NCI-H748 (cell line): ENCODE results near the gene EEF1E1.
A peak's percentile ranks its signal among the peaks of the same experiment; 100 is the strongest.

ENCODE experiments used
- DNase-seq: peaks from one replicate; lab custom pipeline; 2025; ENCODE audit not compliant: unreplicated experiment; lab: John Stamatoyannopoulos, UW

Gene EEF1E1

DNA sequence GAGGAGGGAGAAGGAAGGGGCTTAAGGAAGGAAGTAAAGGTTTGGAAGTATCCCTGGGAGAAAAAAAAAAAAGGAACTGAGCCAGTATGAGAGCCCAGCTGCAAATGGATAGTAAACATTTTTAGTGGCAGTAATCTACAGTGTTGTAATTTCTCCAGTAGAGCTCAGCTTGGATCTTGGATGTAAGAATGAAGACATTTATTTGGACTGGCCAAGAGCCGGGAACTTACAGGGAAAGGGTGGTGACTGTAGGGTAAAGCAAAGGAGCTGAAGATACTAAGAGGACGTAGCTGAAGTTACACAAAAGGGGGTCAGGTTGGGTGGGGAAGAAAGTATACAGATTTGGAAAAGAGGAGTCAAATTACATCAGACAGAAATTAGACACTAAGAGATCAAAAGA, 13.5 kb downstream of the EEF1E1 start:
- DNase-seq: no peak

DNA sequence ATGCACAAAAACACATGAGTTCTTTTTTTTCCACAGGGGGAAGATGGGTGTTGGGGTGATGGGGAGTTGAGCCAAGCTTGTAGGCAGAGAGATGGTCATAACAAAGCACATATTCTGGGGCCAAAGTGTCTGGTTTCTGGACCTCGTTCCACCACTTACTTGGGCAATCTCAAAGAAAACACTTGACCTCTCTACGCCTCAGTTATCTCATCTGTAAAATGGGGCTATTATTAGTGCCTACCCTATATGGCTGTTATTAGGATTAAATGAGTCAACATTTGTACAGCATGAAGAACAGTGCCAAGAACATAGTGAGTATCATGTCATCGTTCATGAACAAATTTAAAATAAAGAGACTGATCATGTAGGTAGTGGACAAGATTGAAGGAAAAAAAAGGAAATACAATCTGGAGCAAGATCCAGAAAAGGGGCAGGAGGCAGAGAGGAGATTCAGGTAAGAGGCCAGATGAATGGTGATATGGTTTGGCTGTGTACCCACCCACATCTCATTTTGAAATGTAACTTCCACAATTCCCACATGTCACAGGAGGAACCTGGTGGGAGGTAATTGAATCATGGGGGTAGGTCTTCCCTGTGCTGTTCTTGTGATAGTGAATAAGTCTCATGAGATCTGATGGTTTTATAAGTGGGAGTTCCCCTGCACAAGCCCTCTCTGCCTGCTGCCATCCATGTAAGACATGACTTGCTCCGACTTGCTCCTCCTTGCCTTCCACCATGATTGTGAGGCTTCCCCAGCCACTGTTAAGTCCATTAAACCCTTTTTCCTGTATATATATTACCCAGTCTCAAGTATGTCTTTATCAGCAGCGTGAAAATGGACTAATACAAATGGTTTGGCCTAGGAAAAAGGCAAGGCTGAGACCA, 14.2 kb downstream of the EEF1E1 start:
- no peak for DNase-seq

DNA sequence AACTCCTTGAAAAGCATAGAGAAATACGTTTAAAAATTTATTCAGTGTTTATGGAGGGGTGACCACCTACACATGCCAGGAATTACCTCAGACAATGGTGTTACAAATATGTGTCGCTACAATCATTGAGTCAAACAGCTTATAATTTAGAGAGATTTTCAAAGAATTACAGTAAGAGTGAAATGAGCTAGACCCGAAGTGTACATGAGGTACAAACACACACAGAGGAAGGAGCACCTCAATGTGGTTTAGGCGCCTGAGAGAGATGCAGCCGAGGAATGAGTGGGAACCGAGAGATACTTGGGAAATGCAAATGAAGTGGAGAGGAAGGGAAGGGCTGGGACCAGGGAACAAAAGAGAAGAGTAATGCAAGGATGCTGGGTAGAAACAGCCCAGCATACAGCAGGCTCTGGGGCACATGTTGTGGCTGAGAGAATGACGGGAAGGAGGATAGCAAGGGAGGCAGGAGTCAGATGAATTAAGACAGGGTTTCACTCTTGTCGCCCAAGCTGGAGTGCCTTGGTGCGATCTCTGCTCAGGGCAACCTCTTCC, 15.5 kb downstream of the EEF1E1 start:
- no peak for DNase-seq

DNA sequence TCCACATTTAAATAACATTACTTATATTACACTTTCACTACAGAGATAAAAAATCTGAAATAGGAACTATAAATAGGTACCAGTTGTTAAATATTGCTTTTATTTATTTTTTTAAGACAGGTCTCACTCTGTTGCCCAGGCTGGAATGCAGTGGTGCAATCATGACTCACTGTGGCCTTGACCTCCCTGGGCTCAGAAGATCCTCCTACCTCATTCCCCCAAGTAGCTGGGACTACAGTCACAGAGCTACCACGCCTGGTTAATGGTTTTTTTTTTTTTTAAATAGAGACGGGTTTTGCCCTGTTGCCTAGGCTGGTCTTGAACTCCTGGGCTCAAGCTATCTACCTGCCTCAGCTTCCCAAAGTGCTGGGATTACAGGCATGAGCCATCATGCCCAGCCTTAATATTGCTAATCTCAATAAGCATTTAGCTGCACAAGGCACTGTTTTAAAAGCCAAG, 17.3 kb downstream of the EEF1E1 start:
- DNase-seq: no peak

DNA sequence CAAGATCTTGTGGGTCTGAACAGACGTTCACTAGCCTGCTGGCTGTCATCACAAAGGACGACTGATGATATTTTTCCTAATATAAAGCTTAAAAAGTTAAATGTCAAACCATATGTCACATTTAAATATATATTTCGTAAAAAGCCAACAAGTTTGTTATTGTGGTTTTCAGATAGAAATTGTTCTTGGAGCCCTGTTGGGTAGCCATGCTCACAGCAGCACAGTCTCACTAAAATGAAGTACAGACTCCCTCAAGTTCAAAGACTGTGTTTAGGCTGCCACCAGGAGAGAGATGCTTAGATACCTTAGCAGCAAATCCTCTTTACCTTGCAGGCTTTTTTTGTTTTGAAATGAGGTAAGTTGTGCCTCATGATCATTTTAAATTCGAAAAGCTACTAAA, 17.8 kb downstream of the EEF1E1 start:
- no peak for DNase-seq

DNA sequence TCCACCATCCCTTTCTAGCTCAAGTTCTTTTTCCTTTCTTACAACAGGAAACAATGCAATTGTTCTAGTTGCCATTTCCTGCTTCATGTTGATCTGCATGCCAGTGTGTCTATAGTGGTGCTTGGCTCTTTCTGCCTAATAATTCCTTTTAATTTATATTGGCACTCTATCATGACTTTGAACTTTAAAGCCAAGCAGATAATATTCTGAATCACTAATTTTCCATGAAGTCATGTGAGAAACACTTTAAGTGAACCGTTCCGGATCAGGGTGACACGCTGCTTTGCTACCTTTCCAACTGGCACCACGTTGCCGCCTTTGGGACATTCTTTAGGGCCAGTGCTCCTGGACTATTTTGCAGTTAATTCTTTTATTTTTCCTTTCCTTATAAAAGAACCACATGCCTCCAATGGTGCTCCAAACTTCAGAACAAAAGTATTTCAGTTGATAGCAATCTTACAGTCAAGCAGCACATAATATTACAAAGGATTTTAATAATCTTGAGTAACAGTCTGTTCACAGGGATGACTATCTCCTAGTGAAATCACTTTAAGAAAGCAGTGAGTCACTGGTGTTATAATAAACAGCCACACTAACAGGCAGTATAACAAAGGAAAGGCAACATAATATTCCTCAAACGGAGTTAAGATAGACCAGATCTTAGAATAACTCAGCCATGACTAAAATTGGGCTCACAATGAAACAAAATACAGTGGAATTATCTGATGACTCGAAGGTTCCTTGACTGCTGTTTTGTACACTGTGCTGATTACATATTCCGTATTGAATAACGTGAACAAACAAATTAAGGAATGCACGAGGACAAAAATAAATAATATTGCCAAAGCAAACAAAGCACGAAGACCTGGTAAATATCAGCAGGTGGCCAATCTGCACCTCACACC, 19.1 kb downstream of the EEF1E1 start:
- DNase-seq: peak; percentile 21

DNA sequence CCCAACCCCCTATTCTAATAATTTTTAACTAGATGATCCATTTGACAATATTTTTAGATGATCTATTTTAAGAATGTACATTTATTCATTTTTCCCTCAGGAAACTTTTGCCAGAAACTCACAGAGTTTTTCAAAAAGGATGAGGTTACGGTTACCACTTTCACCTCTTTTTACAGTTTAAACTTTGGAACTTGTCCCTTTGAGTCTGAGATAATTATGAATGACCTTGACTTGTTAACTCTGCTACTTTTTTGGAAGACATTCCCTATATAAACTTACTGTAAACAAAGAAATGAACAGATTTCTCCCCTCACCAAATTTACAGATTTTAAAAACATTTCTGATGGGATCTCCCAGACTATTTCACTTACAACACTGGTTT, 19.8 kb downstream of the EEF1E1 start:
- DNase-seq: no peak

DNA sequence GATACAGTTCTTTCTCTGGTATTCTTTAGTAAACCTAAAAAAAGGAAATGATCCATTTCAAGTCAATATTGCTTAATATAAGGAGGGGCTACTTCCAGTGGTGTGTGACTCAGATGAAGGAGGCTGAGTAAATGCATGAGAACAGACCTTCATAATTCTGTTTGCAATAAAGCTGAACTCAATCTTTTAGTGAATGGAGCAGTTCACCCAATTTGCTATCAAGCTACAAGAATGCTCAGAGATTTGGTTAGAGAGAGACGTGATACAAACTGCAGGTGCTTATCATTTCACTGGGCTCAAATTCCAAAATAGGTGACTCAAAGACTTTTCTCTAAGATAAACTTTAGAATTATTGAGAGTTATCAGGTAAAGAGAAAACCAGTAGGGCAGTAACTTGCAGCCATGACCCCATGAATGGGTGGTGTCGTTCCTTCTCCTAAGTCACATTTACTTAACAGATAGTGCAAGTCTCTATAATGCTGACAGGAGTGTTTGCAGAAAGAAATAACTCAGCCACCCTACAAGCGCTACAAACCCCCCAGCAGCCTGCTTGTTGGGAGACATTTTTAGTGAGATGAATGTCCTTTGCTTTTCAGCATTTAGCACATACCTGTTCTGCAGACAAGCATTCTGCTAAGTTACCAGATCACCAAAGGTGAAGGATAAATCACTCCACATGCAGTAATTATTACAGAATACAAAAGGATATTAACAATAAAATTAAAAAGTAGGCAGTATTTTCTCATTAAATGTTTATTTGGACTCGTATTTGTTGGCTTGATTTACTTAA, 21.8 kb downstream of the EEF1E1 start:
- DNase-seq: no peak

DNA sequence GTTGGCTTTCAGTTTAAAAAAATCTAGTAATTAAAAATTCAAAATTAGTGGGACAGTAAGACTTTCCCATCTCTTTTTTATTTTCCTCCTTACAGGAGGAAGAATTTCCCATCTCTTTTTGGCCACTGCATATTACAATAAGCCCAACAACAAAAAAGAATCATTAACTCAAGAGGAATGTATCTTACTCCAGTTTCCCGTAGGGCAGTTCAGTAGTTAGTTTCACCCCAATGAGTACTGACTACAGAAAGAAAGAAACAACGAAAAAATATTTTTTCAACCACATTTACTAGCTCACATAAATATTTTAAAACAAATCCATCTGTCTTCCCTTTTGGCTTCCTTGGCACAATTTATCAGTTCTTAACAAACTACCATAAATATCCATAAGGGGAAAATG, 23.2 kb downstream of the EEF1E1 start:
- DNase-seq: no peak

DNA sequence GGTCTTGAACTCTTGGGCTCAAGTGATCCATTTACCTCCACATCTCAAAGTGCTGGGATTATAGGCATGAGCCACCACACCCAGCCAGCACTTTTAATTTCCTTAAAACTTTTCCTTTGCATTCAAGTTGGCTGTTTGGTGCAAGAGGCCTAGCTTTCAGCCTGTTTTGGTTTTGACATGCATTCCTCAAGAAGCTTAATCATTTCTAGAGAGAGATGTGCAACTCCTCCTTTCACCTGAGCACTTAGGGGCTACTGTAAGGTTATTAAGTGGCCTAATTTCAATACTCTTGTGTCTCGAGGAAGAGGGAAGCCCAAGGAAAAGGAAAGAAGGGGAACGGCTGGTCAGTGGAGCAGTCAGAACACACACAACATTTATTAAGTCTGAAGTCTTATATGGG, 24.4 kb downstream of the EEF1E1 start:
- DNase-seq: no peak

DNA sequence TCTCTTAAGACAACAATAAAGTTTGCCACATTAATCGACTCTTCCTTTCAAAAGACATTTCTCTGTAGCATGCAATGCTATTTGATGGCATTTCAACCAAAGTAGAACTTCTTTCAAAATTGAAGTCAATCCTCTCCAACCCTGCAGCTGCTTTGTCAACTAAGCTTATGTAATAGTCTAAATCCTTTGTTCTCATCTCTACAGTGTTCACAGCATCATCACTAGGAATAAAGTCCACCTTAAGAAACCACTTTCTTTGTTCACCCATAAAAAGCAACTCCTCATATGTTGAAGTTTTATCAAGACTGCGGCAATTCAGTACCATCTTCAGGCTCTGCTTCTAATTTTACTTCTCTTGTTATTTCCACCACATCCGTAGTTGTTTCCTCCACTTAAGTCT, 26.6 kb downstream of the EEF1E1 start:
- DNase-seq: no peak

DNA sequence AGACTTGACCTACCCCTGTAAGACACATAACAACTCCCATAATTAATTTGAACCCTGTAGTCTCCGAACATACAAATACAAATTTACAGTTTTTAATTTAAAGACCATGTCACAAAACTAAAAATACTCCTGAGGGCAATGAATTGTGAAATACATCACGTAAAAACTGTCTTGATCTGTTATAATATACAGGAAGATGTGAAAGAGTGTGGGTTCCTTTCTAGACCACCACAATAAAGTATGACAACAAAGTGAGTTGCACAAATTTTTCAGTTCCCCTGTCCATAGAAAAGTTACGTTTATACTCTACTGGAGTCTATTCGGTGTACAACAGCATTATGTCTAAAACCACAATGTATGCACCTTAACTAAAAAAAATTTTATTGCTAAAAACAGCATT, 27.2 kb downstream of the EEF1E1 start:
- DNase-seq: no peak

DNA sequence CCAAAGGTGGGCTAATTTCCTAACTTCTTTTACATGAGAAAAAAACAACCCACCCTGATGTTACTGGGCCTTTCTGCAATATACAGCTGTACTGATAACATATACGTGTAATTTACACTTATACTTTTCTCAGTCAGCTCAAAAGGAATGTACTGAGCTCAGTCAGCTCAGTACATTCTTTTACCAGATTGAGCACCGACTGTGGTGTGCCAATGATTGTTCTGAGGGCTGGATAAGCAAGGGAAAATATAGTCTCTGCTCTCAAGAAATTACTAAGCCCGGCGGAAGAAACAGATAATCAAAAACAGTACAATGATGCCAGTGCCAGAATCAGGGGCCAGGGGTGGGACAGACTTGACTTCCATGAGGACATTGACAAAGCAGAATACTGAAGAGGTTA, 28.1 kb downstream of the EEF1E1 start:
- DNase-seq: no peak

DNA sequence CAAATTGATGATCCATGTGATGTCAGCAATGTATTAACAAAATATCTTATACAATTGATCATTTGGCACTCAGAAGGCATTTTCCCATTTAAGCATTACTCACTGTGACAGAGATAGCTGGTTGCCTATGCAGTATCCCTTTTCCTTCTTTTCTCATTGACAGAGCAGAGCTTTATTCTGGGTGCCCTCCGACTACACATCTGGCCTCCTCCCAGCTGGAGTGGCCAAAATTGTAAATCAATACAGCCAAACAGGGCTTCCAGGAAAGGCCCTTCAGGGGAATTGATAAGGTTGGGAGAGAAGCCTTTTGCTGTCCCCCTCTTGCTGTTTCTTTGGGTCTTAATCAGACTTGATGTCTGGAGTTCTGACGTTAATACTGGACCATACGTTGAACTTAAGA, 28.6 kb downstream of the EEF1E1 start:
- no peak for DNase-seq

DNA sequence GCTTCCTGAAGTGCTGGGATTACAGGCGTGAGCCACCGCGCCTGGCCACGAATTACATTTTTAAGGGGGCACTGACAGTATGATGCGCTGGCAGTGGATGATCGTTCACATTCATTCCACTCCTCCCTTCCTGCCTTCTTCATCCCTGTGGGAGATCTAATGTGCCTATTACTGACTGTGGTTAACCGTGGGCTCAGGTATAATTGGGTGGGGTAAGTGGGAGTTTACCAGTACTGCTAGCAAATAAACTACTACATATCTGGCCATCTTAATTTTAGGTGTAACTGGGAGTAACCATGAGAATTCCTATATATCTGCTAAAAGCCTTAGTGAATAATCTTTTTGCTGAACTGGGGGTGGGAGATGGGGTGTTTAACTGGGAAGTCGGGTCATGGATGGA, 31.6 kb downstream of the EEF1E1 start:
- no peak for DNase-seq

DNA sequence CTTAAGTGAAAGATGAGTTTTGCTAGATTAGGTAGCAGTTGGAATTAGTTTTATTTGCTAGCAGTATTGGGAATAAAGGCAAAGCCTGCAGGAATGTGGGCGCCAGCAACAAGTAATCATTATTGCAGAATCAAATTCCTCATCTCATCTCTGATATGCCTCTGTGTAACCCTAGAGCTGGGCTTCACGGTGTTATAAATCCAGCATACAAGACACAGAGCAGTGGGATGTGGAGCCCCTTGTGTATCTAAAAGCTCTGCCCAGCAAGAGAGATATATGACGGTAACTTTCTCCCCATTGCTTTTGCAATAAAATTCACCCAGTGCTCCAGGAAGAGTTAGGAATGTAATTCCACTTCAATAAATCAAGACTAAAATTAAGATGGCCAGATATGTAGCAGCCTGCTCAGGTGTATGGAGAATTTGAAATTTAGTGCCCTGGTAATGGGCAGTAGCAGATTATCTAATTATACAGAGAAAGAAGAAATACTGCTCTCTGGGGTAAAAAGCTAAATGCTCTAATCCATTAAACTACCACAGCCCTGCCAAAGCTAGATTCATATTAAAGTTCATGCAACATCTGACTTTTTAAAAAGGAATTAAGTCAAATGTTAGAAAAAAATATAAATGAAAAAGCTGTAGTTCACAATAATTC, 32.6 kb downstream of the EEF1E1 start:
- DNase-seq: no peak

DNA sequence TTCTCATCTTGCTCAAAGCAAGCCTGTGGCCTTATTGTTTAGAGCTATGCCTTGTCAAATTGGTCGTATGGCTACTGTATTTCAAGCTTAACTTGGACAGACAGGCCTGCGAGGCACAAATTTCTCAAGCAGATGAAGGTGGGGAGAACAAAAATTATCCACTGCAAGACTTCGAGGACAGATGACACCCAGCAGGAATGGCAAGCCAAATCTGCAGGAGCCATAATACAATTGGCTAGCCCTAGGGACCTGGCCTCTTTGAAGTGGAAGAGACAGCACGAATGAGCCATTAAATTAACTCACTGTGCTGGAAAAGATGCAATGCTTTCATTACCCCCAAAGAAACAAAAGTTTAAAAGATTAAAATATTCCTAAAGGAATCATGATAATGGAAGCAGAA, 33.2 kb downstream of the EEF1E1 start:
- DNase-seq: no peak

DNA sequence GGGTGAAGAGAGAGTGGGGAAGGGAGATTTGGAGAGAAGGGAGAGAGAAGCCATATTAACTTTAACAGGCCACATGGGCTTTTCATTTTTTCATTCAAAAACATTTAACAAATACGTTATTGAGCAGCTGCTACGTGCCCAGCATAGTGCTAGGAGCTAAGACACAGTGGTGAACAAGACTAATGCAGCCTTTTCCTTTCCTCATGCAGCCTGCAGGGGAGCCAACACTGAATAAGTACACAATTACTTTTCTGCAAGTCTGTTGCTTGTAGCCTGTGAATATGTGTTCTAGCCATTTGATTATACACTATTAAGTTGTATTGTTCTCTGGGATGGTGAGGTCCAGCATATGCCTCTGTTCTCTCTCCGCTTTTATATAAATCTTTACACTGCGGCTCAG, 36.2 kb downstream of the EEF1E1 start:
- no peak for DNase-seq

DNA sequence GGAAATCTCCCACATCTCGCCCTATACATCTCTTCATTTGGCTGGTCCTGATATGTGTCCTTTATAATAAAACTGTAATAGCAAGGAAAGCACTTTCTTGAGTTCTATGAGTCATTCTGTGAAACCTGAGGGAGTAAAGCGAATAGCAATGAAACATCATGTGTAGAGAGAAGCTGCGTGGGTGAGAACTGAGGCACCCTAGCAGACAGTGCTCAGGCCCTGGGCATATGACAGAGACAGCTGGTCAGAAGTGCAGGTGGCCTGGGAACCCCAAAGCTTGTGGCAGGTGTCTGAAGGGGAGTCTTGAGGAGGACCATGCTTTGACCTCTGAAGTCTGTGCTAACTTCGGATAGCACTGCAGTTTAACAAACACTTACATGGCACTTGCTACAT, 36.8 kb downstream of the EEF1E1 start:
- no peak for DNase-seq
